Brain microvascular endothelial cell (primary cell): Measurements from ENCODE around the gene DYNLT4.

Experiments
- DNase-seq: peaks from one replicate; pipeline ENCODE4 v3.0.0-alpha.2; 2020
- H3K27ac ChIP-seq: fragments of 250-450 bp; sonication (Bioruptor Pico); 2 replicates; pipeline ENCODE4 v1.5.1; 2020; ENCODE audit warnings: mild to moderate bottlenecking, moderate library complexity
- H3K27me3 ChIP-seq: fragments of 250-450 bp; sonication (Bioruptor Pico); replicated peaks from 2 replicates; pipeline ENCODE4 v1.5.1; 2020; ENCODE audit warnings: mild to moderate bottlenecking
- H3K36me3 ChIP-seq: fragments of 250-450 bp; sonication (Bioruptor Pico); replicated peaks from 2 replicates; pipeline ENCODE4 v1.5.1; 2020; ENCODE audit warnings: mild to moderate bottlenecking
- H3K4me3 ChIP-seq: 2 replicates; pipeline ENCODE4 v1.5.1; 2011; ENCODE audit warnings: low read depth, mild to moderate bottlenecking, control low read depth, low read length, moderate library complexity
- in situ Hi-C: cut with HindIII; loops from 2 replicates; pipeline ENCODE4 v1.10.0; 2017; ENCODE audit warnings: low sequenced_read_pairs, low pct_ligation_motif_present
- TF ChIP-seq, protein P1 (sequence below): IDR thresholded peaks from 2 replicates; pipeline ENCODE4 v1.5.1; 2011; ENCODE audit warnings: low read depth, mild to moderate bottlenecking, moderate library complexity, low read length, control low read depth, inconsistent platforms; ENCODE audit errors: missing control alignments

The DYNLT4 gene

DNA sequence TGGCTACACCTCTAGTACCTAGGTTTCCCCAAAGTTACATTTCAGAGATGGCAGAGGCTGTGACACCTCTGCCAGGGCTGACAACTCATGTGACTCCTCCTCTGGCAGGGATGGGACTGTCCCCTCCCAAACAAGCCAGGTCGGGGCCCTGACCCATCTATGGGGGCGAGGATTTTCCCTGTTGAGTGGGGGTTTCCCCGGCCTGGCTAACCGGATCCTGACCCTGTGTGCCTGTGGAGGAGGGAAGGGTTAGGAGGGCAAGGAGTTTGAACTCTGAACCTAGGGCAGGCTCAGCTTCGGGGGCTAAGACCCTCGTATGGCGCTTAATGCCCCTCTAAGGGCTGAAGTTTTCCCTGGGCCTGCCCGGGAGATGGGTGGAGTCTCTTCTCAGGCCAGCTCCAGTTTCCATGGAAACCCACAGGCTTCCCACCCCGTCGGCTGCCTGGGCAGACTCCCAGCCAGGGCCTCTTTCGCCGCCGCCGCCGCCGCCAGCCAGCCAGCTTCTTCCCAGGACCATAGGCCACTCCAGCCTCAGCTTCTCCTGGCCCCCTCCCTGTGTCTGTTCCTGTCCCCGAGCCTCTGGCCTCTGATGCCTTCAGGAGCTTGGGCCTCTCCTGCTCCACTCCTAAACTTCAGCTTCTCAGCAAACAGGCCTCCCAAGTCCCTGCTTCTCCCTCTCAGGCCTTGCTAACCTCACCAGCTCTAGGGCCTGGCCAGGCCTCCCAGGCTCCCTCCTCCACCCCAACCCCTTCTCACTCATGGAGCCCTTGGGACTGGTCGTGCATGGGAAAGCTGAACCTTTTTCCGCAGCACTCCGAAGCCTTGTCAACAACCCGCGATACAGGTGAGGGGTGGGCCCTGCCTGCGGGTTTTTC, 1.1 kb upstream of the DYNLT4 start, which contains the start of gene BTBD19:
BTBD19 (plus strand) TSS at position 461 of the 875 bp plus-strand sequence; CDS start at position 759, 298 bp downstream.
- peak within 1 kb of the TSS; percentile 50 for H3K4me3 ChIP-seq
- peak within 1 kb of the TSS; percentile 99 for H3K27ac ChIP-seq
- peaks cover 43% of the 10 kb centered on the region for H3K36me3 ChIP-seq
- in situ Hi-C loops, result no loop called here
- TF ChIP-seq, protein P1, sequence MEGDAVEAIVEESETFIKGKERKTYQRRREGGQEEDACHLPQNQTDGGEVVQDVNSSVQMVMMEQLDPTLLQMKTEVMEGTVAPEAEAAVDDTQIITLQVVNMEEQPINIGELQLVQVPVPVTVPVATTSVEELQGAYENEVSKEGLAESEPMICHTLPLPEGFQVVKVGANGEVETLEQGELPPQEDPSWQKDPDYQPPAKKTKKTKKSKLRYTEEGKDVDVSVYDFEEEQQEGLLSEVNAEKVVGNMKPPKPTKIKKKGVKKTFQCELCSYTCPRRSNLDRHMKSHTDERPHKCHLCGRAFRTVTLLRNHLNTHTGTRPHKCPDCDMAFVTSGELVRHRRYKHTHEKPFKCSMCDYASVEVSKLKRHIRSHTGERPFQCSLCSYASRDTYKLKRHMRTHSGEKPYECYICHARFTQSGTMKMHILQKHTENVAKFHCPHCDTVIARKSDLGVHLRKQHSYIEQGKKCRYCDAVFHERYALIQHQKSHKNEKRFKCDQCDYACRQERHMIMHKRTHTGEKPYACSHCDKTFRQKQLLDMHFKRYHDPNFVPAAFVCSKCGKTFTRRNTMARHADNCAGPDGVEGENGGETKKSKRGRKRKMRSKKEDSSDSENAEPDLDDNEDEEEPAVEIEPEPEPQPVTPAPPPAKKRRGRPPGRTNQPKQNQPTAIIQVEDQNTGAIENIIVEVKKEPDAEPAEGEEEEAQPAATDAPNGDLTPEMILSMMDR, result no peak
- DNase-seq, result peak; percentile 88
- H3K27me3 ChIP-seq, result no peaks in the 10 kb centered on the region

DNA sequence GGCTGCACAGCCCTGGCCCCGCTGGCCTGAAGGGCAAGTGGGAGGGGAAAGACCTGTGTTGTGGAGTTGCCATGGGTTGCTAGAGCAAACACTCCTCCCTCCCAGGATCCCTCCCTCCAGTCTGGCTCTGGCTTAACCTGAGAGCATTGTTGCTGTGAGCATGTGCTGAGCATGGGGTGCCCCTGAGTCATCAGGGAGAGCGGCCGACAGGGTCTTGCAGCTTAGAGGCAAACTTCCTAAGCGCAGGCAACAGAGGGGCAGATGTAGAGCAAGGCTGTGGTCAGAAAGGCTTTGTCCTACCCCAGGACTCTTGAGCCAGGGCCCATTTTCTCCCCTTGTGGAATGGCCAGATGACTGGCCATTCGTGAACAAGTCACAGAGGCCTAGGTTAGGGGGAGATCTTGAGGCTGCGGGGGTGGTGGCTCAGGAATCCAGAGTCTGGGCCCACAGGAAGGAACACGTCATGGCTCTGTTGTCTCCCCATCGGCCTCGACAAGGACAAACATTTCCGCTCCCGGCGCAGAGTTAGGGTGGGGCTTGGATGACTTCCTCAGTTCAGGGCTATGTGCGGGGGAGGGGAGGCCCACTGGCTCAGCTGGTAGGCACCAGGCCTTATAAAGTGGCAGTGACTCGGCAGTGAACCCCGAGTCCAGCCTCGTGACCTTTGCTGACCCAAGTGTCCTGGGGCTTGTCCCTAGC, 362 bp upstream of the DYNLT4 start:
- TF ChIP-seq, protein P1, result no peak
- Histone ChIP-seq H3K36me3 (peaks cover 47% of the 10 kb centered on the region), H3K4me3 (peak overlapping the region; percentile 17), H3K27me3 (no peaks in the 10 kb centered on the region), H3K27ac (peak overlapping the region; percentile 99)
- in situ Hi-C loops, result no loop called here
- DNase-seq, result peak; percentile 99

DNA sequence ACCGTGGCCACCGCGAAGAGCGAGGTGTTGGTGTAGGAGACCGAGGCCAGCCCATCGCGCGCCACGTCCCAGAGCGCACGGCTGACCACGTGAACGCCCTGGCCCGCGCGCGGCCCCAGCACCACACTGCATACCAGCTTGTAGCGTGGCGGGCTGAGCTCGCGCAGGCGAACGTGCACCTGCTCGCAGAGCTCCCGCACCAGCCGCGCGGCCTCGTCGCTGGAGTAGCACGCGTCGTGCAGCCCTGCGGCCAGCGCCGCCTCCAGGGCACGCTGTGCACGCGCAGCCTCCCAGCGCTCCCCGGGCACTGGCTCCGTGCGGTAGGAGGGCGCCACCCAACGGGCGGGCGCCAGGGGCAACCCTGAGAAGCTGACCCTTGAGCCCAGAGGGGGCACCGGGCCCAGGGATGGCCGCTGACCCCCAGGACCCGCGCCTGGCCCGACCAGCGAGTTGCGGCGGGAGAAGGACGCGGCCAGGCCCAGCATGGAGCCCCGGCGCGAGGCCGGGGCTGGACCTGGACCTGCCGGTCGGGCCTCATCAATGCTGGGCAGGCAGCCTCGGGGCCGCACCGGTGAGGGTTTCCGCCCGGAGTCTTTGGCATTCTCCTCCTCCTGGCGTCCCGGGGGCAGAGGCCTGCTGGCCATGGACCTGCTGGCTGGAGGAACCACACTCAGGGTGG, 987 bp downstream of the DYNLT4 start:
- no peak overlapping the region for H3K4me3 ChIP-seq
- DNase-seq, result no peak
- TF ChIP-seq, protein P1, result no peak
- in situ Hi-C loops, result no loop called here
- peak overlapping the region; percentile 99 for H3K27ac ChIP-seq
- H3K27me3 ChIP-seq, result no peaks in the 10 kb centered on the region
- peaks cover 52% of the 10 kb centered on the region for H3K36me3 ChIP-seq

DNA sequence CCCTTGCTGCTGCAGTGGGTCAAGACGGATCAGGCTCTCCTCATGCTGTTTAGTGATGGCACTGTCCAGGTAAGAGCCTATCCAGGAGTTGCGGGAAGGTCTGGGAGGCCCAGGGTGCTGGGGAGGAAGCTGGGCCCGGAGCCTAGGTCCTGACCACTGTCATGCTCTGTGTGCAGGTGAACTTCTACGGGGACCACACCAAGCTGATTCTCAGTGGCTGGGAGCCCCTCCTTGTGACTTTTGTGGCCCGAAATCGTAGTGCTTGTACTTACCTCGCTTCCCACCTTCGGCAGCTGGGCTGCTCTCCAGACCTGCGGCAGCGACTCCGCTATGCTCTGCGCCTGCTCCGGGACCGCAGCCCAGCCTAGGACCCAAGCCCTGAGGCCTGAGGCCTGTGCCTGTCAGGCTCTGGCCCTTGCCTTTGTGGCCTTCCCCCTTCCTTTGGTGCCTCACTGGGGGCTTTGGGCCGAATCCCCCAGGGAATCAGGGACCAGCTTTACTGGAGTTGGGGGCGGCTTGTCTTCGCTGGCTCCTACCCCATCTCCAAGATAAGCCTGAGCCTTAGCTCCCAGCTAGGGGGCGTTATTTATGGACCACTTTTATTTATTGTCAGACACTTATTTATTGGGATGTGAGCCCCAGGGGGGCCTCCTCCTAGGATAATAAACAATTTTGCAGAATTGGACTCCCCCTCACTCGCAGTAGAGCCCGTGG, 1.7 kb downstream of the DYNLT4 start:
- H3K27ac ChIP-seq, result no peak overlapping the region
- H3K36me3 ChIP-seq, result peaks cover 54% of the 10 kb centered on the region
- no peak for DNase-seq

More for the DNA sequence above, 1.7 kb downstream of the DYNLT4 start:
- in situ Hi-C loops, result no loop called here
- no peaks in the 10 kb centered on the region for H3K27me3 ChIP-seq
- H3K4me3 ChIP-seq, result no peak overlapping the region
- TF ChIP-seq, protein P1, result peak; percentile 16
